Suppressor macrophage treated with lipopolysaccharide for 4 hours (primary cell): ENCODE data around the gene EIF4G2.

ENCODE experiments used
- DNase-seq: peaks from one replicate; pipeline ENCODE4 v3.0.0-alpha.2; 2020

The EIF4G2 gene

DNA sequence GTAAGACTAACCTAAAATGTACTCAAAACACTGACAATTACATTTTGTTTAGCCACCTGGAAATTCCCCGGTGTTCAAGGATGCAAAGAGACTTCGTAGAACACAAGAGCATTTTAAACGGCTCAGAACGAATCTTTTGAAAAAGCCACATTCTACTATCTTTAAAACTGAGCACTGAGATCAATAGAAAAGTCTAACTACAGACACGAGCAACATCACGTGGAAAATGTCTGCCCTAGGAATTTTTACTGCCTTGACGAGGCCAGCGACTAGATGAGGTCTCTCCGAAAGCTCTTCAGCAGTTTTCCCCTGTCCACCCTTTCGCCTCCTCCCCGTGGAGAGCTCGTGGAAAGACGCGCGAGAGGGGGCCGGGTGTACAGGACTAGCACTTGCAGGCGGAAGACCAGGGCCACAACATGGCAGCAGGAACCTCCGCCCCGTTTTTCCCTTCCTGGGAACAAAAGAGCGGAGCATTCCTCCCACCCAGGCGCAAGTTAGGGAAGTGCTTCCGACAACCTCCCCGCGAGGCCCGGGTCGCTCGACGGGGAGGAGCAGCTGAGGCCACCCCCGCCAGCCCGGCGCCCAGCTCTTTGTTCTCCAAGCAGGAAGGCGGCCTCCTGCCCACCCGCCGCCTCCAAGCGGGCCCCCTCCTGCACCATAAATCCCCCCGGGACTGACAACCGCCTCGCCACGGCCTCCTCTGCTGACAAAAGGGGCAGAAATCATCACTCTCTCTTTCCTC lies 1.1 kb downstream of the EIF4G2 start:
- DNase-seq: peak; percentile 77

DNA sequence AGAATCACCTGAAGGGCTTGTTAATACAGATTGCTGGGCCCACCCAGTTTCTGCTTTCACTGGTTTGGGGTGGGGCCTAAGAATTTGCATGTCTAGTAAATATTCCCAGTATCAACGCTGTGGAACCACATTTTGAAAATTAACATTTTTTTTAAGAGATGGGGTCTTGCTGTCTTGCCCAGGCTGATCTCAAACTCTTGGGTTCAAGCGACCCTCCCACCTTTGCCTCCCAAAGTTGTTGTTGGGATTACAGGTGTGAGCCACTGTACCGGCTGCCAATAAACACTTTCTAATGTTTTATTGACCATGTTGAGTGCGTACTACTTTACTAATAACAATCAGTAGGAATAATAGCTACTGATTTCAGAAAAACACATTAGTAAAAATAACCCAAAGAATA lies 2.5 kb downstream of the EIF4G2 start:
- no peak for DNase-seq

DNA sequence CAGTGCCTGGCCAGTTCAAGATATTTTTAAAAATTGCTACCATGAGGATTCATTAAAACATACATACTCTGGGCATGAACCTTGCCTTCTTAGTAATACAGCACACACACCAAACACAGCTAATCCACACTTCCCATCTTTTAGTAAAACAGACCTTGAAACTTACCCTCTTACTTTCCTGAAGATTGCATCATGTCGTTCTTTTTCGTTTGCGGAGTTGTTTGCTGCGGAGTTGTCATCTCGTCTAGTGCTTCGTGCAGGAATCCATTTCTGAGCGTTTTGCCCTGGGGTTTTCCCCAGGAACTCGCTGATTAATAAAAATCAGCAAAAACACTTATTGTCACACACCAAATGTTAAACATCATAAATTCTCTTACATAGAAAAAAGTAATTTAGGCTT lies 3.0 kb downstream of the EIF4G2 start:
- DNase-seq: no peak

DNA sequence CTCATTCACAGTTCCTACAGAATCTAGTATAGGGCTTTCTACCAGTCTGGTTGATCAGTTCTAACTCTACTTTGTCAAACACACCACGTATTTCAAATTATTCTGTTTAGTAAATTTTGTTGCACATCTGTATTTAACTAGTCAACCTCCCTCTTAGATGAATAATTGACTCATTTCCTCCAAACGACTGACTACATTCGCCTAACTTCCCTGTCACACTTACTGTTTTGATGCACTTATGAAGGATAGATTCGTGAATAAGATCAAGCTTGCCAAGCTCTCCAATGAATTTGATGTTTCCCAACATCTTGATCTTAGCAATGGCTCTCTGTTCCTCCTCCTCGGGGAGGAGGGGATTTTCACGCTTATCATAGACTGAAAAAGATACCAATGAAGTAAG lies 5.0 kb downstream of the EIF4G2 start:
- peak; percentile 47 for DNase-seq

DNA sequence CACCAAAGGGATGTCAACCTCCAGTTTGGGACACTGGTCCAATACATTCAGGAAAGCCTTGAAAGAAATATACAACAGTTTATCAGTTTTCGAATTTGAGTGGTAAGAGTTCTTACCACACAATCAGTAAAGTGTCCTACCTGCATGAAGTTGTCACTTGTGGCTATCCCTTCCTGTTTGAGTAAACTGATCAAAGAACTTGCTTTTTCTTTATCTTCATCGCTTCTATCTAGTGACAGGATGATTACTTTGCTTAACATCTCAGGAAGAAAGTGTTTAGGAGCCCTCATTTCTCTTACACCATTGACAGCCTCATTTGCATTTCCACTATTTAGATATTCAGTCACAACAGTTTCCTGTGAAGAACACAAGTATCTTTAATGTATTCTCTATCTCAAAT lies 8.4 kb downstream of the EIF4G2 start:
- DNase-seq: no peak

DNA sequence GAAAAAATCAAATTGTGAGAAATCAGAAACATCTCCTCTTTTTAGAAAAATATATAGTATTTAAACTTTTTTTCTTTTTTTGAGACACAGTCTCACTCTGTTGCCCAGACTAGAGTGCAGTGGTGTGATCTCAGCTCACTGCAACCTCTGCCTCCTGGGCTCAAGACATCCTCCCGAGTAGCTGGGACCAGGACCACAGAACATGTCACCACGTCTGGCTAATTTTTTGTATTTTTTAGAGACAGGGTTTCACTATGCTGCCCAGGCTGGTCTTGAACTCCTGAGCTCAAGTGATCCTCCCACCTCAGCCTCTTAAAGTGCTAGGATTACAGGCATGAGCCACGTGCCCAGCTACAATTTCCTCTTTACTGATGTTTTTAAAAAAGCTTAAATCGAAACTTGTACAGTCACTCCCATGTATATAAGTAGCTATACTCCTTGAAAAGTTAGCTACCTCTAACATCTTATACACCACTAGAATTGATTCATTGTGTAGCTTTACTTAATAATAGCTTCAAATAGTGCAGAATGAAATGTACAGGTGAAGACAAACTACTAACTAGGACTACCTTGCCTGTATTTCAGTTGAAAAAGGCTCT lies 10.3 kb downstream of the EIF4G2 start:
- DNase-seq: peak; percentile 35

DNA sequence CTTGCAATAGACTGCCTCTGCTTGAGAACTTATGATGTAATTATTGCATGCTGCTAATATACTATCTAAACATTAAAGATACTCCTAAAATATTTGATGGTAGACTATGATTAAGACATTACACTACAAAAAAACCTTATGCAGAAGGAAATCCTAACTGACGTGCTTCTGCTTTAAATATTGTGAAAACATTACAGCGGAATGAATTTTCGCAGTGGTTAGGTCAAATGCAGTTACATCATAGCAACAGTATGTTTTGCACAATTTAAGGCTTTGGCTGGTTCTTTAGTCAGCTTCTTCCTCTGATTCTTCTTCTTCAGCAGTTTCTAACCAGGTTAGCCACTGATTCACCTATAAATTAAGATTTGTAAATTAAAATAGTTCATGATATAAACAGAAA lies 11.2 kb downstream of the EIF4G2 start:
- DNase-seq: peak; percentile 72

DNA sequence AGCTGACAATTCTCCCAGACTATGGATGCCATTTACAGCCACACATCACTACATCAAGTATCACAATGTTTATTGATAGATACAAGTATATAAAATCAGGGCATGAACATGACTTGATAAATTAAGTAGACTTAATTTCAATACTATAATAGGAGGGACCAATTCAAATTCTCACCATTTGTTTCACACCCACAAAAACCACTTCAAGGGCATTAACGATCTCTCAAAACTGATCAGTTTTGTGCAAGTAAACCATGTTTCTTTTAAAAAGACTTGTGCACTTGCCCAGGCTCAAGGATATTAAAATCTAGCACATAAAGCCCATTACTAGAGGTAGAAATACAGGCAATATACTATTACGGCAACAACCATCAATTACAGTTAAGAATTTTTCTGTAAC lies 11.7 kb downstream of the EIF4G2 start:
- no peak for DNase-seq

DNA sequence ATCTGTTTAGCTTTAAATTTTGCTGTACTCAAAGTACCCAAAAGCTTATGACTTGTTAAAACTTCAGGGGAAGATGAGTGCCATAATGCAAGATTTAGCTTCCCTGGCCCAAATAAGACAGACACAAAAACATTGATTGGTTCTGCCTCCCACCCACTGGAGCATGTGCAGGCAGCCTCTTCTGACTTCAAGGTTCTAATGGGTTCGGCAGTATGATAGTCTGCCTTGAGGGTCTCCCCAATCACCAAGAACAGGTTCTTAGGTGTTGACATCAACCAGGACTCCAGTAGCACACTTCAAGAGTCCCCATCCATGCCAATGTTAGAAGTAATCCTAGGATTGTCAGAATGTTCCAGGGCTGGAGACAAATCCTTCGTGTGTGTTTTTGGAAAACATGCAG lies 12.5 kb downstream of the EIF4G2 start:
- no peak for DNase-seq

DNA sequence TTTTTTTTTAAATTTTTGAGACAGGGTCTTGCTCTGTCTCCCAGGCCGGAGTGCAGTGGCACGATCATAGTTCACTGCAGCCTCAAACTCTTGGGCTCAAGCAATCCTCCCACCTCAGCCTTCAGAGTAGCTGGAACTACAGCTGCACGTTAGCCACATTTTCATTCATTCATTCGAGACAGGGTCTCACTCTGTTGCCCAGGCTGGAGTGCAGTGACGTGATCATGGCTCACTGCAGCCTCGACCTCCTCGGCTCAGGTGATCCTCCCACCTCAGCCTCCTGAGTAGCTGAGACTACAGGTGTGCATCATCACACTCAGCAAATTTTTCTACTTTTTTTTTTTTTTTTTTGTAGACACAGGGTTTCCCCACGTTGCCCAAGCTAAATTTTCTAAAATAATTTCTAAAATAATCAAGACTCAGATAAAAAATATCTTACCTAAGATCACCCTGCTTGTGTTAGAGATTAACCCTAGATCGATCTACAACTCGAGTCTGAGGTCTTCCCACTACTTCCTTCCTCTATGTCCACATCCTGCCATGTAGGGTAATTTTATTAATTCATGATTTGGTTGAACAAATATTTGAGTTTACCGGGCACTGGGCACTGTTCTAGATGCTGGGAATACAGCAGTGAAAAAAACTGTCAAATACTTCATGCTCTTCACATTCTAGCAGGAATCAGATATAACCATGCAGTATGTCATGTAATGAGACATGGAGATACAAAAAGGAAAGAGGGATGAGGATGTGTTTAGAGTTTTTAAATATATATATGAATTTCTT lies 15.1 kb downstream of the EIF4G2 start:
- no peak for DNase-seq

DNA sequence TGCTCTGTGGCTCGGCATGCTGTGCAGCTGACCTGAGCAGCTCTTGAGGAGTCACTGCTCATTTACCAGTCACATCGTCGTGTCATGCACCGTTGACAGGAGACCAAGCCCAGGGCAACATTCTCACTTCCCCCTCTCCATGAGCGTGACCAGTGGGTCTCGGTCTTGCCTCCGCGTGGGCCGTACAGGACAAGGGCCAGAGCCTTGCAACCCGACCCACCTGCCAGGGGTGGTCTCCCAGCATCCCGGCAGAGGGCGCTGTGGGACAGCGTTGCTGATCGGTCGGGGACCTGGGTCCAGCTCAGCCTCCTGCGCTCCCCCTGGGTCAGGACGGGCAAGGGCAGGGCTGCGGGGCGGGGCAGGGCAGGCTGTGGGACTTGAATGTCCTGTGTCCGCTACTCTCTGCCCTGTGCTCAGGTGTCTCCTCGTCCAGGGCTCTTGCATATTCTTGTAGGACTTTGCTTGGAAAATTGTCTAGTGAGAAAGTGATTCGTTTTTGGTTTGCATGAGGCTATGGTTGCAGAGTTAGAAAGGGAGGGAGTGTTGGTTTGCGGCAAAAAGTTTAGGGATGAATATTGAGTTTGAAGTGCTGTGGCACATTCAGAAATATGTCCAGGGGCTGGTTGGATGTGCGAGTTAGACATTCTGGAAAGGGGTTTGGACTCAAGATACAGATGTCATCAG lies 16.2 kb downstream of the EIF4G2 start:
- DNase-seq: peak; percentile 87

DNA sequence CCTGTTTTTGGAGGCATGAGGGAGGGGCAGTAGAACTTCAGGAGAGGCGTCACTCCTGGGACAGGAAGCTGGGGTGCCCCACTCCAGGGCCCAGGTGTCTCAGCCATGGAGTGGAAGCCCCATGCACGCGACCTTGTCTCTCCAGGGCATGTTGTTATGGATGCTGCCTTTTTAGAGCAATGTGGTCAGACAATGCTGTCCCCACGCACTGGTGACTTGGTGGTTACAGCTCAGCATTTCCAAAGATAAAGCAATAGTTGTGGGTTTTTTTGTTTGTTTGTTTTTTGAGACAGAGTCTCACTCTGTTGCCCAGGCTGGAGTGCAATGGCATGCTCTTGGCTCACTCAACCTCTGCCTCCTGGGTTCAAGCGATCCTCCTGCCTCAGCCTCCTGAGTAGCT lies 22.3 kb downstream of the EIF4G2 start:
- no peak for DNase-seq

DNA sequence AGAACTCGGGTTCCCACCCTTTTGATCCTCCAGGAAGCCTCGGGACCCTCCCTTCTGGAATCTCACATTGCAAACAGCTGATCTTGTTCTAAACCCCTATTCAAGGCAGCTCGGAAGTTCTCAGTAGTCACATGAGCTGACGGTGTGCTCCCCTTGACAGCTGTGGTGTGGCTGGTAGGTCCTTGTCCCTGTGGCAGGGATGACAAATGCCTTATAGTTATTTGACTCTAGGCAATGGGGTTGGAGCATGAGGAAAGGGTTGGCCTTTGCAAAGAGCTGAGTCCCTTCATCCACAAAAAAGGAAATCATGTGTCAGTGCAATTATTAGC lies 23.6 kb downstream of the EIF4G2 start:
- DNase-seq: no peak

DNA sequence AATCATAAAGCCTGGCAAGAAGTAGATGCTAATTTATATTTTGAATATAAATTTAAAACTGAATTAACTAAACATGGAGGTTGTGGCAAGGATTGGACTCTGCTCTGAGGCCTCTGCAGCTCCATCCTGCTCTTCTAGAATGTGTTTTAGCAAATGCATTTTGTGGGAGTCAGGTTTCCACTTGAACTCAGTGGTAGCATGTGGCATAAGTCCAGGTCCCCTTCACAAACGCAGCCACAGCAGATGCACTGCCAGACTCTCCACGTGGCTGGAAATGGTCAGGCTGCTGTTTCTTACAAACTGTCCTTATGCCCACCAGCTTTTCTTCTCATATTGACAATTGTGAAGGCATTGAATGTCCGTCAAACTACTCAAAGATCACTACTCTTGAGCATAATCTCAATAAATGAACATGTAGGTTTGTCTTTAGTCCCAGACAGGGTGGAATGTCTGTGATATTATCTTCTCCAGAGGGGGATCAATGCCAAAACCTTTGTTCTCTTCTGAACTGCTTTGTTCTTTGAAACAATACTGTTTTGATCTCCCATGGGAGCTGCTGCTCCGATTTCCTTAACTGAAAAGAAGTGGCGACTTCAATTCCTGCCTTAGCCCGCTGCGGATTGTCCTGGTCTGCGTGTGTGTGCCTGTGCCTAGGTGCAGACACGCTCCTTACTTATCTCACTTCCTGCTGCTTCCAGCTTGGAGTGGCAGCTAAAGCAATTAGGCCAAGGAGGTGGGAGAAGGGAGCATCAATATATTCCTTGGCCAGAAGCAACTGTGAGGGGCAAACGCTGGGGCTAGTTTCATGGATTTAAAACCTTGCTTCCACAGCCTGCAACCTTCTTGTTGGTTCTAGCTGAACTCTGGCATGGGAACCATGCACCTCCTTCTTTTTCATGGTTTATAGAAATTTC lies 24.2 kb downstream of the EIF4G2 start:
- no peak for DNase-seq

DNA sequence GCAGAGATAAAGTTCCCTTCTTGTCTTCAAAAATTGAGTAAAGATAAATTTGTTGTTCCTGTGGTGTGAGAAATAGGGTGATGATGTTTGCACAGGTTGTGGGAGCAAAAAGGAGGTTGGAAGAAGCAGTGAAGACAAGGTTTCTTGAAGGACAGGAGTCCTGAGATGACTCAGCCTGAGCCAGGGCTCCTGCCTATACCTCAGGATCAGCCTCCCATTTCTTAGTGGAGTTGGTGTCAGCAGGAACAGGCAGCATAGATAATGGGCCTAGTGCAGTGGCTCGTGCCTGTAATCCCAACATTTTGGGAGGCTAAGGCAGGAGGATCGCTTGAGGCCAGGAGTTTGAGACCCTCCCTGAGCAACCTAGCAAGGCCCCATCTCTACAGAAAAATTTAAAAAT lies 28.7 kb downstream of the EIF4G2 start:
- DNase-seq: no peak

DNA sequence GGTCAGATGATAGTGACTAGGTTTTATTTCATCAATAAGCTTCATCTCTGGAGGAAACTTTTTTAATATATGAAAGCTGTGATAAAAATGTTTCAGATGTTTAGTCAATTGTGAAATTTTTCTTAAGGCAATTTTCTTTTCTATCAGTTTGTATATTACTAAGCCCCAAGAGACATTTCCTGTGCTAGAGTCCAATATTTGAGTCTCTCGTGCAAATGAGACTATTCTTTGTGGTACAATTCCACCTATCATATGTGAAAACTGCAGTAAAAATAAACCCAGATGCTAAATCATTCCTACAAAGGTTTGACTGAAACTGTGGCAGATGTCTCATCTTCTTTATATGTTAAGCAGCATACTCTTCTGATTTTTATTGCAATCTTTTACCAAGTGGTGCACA lies 29.6 kb downstream of the EIF4G2 start:
- DNase-seq: no peak

DNA sequence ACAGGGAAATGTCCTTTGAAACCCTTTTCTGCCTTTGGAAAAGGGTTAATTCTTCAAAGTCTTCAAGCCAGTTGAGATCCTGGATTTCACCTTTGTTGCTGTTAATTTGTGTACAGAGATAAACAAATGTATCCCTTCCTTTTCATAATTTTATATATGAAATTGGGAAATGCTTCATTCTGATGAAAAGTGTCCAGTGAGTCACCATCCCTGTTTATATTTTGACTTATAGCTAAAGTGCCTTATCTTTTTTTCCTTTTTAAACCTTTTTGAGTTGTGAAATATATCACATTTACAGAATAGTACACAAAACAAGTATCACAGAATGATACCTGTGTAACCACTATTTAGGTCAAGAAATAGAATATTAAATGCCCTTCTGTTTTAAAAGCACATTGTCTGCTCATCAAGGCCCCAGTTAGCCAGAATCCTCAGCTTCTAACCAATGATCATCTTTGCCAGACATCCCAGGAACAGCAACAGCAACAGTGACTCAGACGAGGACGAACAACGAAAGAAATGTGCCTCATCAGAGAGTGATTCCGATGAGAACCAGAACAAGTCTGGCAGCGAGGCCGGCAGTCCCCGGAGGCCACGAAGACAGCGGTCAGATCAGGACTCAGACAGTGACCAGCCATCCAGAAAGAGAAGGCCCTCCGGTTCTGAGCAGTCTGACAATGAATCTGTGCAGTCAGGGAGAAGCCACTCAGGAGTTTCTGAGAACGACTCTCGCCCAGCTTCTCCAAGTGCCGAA lies 30.3 kb downstream of the EIF4G2 start:
- DNase-seq: no peak

DNA sequence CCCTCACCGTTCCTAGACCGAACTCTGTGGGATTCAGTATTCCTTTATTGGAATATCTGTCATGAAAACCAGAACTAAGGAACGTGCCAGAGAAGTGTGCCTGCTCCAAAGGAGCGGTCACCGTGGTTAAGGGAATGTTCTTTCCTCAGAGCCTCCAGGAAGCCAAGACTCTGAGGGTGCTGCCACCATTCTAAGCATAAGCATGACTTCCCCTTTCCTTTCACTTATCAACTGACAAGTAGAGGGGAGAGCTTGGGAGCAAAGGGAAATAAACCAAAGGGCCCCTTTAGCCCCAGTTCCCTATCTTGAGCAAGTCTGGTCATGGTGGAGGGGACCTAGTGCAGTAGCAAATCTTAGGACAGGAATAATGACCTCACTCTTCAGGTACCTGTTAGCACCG lies 30.9 kb downstream of the EIF4G2 start:
- peak; percentile 31 for DNase-seq

DNA sequence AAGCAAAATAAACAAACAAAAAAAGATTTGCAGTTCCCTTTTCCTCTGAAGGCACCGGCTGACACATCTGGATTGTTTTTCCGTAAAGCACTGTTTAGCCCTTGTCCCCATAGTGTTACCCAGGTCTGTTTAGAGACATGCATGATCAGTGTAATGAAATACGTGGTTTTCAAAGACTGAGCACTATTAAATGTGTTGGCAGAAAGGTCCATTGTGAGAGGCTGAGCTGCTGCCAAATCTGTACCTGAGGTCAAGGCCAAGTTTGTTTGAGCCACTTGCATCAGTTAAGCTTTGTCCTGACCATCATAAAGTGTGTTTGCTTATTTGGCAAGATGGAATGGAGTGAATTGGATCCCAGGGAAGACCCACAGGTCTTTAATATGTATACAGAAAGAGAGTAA lies 31.3 kb downstream of the EIF4G2 start:
- no peak for DNase-seq

DNA sequence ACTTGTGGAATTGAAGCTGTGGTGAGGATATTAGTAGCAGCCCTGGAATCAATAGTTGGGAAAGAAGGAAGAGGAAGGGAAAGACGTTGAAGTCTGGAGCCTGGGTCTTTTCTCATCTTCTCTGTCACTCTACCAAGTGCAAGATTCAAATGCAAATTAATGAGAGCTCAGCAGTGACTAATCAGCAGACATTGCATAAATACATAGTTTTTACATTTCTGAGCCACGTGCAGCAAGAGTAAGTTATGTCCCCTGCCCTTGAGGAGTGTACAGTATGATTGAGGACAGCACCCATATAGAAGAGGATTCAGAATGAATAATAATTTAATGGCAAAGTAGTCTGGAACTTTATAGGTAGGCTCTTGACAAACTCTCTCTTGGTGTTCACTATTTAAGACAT lies 33.9 kb downstream of the EIF4G2 start:
- DNase-seq: no peak

DNA sequence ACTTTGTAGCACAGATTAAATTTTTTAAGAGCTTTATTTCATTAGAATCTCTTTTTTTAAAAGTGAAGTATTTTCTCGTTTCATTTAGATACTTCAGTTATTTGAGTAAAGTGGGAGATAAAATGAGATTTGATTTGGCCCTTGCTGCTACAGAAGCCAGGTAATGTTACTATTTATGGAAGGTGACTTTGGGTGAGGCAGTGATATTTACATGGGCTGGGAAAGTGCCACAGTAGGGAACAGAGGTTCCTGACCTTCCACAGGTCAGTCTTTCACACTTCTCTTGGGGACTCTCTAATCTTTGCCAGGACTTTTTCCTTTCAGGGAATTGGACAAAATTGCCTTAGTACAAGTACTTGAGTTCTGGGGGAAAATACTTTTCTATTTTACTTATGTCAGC lies 37.3 kb downstream of the EIF4G2 start:
- no peak for DNase-seq
